Skin epidermis (tissue), 12 donors: ENCODE measurements around the gene COA1.
"Not testable (repeated sequence)": the region's sequence is repeated elsewhere in the genome, so short reads cannot be mapped to it uniquely, and the experiment has no call there.

Experiments
- H3K27ac ChIP-seq, 21 experiments: fragments of 200-600 bp; sonication (generic) in 11 of 21; one replicate each; pipeline ENCODE4 v1.5.0; 2020; ENCODE audit warnings: mild to moderate bottlenecking in 3 of 21, inconsistent platforms in 2 of 21, moderate library complexity in 2 of 21
- H3K4me3 ChIP-seq, 7 experiments: fragments of 200-600 bp; sonication (generic) in 2 of 7; one replicate each; pipeline ENCODE4 v1.5.0; 2020; ENCODE audit warnings: inconsistent platforms in 2 of 7, mild to moderate bottlenecking in 2 of 7, moderate library complexity in 1 of 7

COA1 gene

DNA sequence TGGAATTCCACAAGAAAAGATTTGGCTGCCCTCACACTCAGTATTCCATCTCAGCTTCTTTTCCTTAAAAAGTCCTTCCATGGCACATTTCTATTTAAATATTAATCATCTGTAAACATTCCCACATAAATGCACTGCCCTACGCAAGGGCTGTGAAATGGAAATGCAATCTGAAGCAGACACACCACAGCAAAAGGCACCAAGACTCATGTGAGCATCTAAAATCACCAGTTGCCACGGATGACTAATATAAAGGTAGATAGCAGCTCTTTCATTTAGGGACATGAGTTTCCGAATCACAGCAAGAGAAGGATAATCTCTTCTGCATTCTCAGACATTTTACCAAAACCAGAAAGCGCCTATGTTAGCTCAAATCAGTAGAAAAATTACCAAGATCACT is 31.6 kb downstream of the COA1 start:
- Histone ChIP-seq H3K27ac (no peak overlapping the region), H3K4me3 (no peak overlapping the region)

DNA sequence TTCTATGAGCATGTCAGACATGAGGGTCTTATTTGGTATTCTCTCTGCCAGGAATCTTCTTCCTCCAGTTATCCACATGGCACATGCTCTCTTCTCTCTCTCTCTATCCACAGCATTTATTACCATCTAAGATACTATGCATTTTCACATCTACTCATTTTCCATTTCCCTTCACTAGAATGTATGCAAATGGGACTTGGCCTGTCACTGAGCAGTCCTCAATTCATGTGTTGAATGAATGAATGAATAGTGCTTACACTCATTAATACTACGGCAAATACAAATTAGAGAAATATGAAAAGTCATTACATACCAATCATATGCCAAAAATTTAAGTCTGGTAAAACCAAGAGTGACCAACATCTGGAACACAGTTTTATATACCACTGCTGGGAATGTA is 34.0 kb downstream of the COA1 start:
- H3K4me3 ChIP-seq, result no peak overlapping the region
- H3K27ac ChIP-seq, result peak overlapping the region in 1 of 21 experiments; percentile 11

DNA sequence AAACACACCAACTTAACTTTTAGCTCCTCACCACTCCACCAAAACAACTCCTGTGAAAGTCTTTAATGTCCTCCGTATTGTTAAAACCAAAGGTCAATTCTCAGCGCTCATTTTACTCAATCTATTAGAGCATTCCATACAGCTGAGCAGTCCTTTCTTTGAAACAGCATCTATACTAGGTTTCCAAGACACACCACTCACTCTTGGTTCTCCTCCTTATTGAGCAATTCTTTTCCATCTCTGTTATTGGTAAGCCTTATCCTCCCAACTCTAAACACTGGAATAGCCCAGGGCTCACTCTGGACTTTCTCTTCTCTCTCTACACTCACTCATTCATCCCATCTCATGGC is 34.9 kb downstream of the COA1 start:
- peak overlapping the region in 1 of 21 experiments; percentile 11 for H3K27ac ChIP-seq
- H3K4me3 ChIP-seq, result no peak overlapping the region

DNA sequence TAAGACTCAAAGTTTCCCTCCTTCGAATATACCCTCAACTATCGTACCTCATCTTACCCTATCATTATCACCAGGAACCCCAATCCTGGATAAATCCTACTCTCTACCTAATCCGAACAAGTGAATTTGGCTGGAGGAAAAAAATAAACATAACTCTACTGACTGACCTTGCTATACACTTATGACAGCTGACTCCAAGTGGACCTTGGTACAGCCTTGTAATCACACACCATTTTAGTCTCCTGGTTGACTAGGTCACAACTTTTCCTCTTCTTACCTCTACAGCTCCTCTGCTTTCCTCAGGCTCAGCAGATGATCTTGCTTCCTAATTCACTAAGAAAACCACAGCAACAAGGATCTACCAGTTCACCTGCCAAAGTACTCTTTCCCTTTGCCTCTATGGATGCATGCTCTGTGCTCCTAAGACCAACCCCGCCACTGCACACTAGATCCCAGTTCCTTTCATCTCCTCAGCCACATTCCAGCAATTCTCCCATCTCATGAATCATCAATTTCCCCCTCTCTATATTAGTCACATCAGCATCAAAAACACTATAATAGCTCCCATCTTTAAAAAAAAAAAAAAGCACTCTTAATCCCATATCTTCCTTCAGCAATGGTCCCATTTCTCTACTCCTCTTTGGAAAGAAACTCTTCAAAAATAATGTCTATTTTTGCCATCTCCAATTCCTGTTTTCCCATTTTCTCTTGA is 35.5 kb downstream of the COA1 start:
- H3K4me3 ChIP-seq, result no peak overlapping the region
- H3K27ac ChIP-seq, result no peak overlapping the region

DNA sequence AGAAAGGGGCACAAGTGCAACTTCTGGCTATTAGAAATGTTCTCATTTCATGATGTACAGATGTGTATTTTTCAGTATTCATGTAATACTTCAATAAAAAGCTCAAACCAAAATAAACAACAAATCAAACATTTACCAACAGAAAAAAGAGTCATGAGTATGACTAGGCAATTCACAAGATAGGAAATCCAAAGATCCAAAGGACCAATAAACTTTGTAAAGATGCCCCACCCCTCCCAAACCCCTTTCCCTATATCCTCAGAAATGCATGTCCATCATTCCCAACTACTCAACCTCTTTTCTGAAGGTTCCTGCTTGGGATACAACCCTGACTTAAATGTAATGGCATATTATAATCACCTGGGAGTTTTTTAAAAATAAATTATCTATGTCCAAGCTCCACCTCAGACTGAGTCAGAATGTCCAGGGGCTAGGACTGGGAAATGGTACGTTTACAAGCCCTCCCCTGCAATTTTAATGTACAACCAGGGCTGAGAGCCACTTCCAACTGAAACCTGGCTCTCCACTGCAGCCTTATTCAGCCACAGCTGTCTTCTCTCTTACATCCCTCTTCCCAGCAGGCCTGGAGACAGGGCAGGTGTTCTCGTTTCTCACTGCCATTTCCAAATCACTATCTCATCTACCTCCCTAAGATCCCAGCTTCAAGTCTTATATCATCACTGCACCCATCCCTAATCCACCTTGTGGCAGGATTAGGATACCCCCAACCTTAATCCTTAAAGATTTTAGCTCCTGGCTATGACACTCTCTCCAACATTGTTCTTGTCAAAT is 36.5 kb downstream of the COA1 start:
- H3K4me3 ChIP-seq, result no peak overlapping the region
- no peak overlapping the region for H3K27ac ChIP-seq

DNA sequence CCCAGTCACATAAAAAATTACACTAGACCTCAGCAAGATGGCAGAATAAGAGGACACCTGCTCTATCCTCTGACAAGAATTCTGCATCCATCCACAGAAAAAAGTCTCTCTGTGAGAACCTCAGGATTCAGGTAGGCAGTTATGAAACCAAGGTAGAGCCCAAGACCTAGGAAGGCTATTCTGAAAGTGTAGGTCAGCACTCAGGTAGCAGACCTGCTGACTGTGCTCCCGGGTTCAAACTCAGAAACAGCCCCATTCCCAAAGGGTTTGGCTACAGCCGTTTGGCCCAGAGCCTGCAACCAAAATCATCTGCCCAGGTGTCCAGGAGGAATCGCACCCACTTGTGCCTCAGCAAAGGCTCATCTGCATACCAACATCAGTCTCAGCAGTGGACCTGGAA is 37.7 kb downstream of the COA1 start:
- Histone ChIP-seq H3K4me3 (no peak overlapping the region), H3K27ac (no peak overlapping the region)

DNA sequence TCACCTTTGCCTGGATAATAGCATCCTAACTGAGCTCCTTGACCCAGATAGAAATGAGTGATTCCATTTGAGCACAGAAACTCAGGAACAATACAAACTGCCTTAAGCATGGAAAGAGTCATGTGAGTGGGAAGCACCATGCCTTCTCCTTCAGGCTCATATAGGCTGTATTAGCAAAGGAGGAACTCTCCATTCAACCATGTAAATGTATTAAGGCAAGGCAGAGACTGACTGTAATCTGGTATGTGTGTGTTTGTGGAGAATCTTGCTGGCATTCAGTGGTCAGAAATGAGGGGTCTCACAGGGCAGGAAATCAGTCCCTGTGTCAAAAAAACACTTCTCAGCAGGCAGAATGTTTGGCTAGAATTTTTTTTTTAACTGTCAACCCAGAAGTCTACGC is 40.2 kb downstream of the COA1 start:
- Histone ChIP-seq H3K4me3 (no peak overlapping the region), H3K27ac (no peak overlapping the region)

DNA sequence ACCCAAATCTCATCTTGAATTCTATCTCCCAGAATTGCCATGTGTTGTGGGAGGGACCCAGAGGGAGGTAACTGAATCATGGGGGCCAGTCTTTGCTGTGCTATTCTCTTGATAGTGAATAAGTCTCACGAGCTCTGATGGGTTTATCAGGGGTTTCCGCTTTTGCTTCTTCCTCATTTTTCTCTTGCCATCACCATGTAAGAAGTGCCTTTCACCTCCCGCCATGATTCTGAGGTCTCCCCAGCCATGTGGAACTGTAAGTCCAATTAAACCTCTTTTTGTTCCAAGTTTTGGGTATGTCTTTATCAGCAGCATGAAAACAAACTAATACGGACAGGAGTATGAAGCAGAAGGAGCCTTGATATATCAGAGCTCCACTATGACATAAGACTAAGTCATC is 41.5 kb downstream of the COA1 start:
- not testable (repeated sequence) for H3K4me3 ChIP-seq, H3K27ac ChIP-seq

DNA sequence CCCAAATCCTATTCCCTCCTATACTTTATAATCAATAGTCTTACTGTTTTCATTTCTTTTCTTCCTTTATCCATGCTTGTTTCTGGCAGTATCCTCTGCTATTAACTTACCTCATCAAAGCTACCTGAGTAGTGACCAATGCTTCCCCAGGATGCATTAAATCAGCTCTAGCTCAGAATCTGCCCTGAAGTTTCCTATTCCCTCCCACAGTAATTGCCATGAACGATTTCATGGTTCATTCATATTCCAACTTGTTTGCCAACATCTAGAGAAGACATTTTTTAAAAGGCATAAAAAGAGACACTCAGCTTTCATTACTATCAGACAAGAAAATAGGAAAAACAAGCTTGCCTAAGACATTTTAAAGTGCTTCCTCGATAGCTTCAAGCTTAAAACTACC is 42.3 kb downstream of the COA1 start:
- Histone ChIP-seq H3K4me3 (no peak overlapping the region), H3K27ac (no peak overlapping the region)

DNA sequence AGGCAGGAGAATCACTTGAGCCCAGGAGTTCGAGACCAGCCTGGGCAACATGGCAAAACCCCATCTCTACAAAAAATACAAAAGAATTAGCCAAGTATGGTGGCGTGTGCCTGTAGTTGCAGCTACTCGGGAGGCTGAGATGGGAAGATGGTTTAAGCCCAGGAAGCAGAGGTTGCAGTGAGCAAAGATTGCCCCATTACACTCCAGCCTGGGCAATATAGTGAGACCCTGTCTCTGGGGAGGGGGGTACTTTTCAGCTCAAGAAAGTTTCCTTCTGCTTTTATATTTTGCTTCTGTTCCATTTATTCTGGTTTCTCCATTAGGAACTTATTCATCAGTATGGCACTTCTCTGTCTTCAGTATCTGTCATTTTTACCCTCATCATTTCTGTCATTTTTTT is 48.6 kb downstream of the COA1 start:
- Histone ChIP-seq H3K27ac (no peak overlapping the region), H3K4me3 (no peak overlapping the region)

DNA sequence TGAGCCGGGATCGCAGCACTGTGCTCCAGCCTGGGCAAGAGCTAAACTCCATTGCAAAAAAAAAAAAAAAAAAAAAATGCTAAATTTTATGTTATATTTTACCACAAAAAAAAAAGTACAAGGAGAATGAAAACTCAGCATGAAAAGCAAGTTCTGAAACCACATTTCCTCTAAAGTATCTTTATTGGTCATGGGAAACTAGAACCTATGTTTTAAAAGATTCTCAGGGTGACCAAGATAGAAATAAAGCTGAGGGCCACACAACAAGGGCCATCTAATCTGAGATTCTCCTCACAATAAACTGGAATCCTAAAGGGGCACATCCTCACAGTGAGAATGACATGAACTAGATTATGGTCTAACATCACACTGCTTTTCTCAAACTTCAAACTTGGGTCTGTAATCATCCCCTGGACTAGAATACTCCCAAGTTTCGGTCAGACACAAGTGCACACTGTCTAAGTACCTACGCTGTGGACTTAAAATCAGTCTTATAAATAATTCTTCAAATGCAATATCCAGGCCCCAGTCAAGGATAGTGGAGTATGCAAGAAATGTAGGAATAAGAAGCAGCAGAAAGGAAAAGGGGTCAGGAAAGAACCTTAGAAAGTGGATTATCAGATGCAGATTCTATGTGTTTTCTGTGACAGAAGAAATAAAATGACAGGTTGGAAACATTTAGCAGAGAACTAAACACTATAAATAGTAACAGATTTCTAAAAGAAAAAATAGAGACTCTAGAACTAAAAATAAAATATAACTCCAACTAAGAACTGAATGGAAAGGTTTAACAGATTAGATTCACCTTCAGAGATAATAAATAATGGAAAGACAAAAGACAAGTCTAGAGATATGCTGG is 49.9 kb downstream of the COA1 start:
- H3K27ac ChIP-seq, result no peak overlapping the region
- no peak overlapping the region for H3K4me3 ChIP-seq

DNA sequence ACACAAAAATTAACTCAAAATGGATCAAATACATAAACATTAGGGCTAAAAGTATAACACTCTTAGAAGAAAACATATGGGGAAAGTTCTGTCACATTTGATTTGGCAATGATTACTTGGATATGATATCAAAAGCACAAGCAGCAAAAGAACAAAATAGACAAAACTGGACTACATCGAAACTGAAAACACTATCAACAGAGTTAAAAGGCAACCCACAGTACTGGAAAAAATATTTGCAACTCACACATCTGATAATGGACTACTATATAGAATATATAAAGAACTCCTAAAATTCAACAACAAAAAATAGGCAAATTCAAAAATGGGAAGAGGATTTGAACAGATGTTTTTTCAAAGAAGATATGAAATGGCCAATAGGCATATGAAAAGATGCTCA is 51.0 kb downstream of the COA1 start:
- Histone ChIP-seq H3K4me3 (no peak overlapping the region), H3K27ac (no peak overlapping the region)

DNA sequence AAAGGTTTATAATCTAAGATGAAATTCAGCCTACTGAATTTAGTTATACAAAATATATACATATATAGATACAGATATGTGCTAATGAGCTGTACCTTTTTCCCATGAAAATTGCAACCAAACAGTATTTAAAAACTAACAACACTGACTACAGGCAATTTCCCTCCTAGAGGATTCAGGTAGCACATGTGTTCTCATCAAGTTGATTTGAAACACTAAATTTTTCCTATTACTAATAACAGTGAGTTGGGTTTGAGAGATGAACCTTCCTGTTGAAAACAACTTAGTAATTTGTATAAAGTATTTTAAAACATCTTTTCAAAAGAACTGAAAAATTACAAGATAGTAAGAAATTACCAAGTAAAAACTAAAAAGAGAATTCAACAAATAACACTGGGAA is 51.5 kb downstream of the COA1 start:
- no peak overlapping the region for H3K4me3 ChIP-seq
- no peak overlapping the region for H3K27ac ChIP-seq

DNA sequence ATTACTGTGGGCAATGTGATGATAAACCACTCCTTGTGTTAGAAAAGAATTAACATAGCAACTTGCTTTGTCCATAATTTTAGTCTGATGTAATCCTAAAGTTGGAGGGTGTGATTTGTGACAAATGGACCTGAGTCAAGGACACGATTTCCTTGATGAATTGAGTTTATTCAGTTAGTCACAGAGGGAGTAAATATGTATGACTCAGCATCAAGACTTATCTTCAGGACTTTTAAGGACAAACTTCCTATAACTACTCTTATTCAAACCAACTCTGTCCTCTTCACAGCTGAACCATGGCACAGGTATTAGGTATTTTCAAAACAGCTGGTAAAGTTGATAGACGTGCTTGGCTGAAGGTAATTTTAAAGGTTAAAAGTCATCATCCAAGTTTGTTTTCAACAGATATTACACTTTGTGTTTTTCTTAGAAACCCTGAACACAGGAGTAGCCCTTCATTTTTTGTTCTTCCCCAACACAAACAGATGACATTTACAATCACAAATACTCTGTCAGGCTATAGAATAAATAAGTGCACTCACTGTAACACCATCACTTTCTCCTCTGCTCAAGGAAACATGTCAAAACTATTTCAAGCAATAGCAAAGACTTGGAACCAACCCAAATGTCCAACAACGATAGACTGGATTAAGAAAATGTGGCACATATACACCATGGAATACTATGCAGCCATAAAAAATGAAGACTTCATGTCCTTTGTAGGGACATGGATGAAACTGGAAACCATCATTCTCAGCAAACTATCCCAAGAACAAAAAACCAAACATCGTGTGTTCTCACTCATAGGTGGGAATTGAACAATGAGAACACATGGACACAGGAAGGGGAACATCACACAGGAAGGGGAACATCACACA is 54.5 kb downstream of the COA1 start:
- H3K27ac ChIP-seq, result no peak overlapping the region
- H3K4me3 ChIP-seq, result no peak overlapping the region

DNA sequence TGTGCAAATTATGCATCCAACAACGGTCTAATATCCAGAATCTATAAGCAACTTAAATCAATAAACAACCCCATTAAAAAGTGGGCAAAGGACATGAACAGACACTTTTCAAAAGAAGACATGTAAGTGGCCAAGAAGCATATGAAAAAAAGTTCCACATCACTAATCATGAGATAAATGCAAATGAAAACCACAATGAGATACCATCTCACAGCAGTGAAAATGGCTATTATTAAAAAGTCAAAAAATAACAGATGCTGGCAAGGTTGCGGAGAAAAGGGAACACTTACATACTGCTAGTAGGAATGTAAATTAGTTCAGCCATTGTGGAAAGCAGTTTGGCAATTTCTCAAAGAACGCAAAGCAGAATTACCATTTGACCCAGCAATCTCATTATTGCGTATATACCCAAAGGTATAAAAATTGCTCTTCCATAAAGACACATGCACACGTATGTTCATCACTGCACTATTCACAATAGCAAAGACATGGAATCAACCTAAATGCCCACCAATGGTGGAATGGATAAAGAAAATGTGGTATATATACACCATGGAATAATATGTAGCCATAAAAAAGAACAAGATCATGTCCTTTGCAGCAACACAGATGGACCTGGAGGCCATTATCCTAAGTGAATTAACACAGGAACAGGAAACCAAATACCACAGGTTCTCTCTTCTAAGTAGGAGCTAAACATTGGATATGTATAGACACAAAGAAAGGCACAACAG is 55.9 kb downstream of the COA1 start:
- not testable (repeated sequence) for H3K27ac ChIP-seq, H3K4me3 ChIP-seq

DNA sequence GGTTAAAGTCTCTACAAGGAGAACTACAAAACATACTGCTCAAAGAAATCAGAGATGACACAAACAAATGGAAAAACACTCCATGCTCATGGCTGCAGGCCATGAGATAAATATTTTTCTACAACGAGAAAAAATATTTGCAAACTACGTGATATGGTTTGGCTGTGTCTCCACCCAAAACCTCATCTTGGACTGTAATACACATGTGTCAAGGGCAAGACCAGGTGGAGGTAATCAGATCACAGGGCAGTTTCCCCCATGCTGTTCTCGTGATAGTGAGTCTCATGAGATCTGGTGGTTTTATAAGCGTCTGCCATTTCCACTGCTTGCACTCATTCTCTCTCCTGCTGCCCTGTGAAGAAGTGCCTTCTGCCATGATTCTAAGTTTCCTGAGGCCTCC is 57.8 kb downstream of the COA1 start:
- no peak overlapping the region for H3K27ac ChIP-seq
- no peak overlapping the region for H3K4me3 ChIP-seq

DNA sequence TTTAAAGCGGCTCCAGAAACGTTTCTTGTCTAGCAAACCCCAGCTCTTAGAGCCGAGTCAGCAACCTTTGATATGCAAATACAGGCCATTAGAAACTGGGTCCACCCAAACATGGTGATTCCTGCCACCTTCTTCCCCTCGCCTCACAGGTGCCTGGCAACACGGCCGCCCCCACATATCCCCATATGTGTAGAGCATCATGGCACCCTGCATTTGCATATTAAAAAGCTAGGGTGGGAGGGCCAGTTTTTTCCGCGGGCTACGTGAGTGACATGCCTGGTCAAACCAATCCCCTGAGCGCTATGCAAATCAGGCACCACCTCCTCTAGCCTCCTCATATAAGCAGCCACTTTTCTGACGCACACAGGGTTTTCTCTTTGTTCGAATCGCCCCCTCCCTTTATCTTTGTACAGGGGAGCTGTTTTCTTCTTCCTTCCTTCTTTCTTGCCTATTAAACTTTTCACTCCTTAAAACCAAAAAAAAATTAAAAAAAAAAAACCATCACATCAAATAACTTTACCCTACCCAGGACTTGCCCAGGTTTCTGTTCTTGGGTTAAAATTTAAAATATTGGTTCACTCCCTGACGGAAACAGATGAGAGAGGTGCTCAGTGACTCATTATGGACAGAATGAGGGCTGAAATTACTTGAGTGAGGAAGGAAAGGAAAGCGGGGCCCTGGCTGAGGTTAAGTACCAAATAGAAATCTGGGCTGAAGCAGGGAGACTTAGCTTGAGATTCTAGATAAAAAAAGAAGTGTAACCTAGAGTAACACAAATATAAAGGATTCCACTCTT is 59.8 kb downstream of the COA1 start:
- H3K4me3 ChIP-seq, result no peak overlapping the region
- peak overlapping the region in 3 of 21 experiments; percentile 7 to 53 (median 11) for H3K27ac ChIP-seq

DNA sequence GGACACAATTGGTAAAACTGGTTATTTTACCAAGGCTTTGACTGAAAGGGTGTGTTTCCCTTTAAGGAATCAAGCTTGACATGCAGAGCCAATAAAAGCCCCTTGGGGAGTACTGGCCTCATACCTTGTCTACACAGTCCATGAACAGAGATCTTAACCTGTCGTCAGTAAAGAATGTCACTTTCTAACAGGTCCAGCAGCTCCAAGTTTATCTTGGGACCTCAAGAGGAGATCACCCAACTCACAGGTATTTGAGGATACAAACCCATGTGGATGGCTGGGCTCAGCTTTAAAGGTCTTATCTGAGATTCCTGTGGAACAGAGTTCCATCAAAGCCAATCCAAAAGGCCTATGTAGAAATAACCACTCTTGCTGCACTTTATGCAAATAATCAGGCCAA is 61.3 kb downstream of the COA1 start:
- Histone ChIP-seq H3K27ac (no peak overlapping the region), H3K4me3 (no peak overlapping the region)
